Naive thymus-derived CD4-positive, alpha-beta T cell (primary cell): Measurements from ENCODE around the gene PDXP. TPM values are rescaled to one million over a fixed set of nuclear protein-coding genes. Genes with fewer than 3 reads are reported as not detected.

Experiments
- ATAC-seq: fragments of 150-1000 bp; cut with Tn5 transposase; 2 replicates; pipeline ENCODE4 v1.10.0; 2021; ENCODE audit warnings: mild to moderate bottlenecking, moderate library complexity
- CTCF ChIA-PET: fragments of 350-600 bp; sonication (Branson Sonifier 250); formaldehyde crosslinking; loops from one replicate; lab custom pipeline; 2021; ENCODE audit warnings: antibody characterized with exemption; lab: Charles Lee
- POLR2A ChIA-PET: fragments of 350-600 bp; sonication (Branson Sonifier 250); formaldehyde crosslinking; loops from one replicate; lab custom pipeline; 2021; ENCODE audit warnings: antibody characterized with exemption, inconsistent platforms; lab: Charles Lee
- DNase-seq, 9 donors: peaks; one replicate each; pipeline versions ENCODE4 v3.0.0 to v3.0.0-alpha.2; 2020 to 2022; ENCODE audit warnings: mixed read lengths in 1 of 9
- H3K27ac ChIP-seq: one replicate; pipeline ENCODE4 v1.7.0; 2013; ENCODE audit warnings: mild to moderate bottlenecking, low read depth, low read length, moderate library complexity
- H3K27me3 ChIP-seq, 2 donors: one replicate each; pipeline ENCODE4 v1.7.0; 2013; ENCODE audit warnings: low read length in 2 of 2, mild to moderate bottlenecking in 2 of 2, moderate library complexity in 2 of 2; ENCODE audit not compliant: control insufficient read depth in 2 of 2, insufficient read depth in 2 of 2
- H3K36me3 ChIP-seq, 3 experiments: 1 replicate in 2 of 3; 2 replicates in 1 of 3; pipeline ENCODE4 v1.7.0; 2013; ENCODE audit warnings: low read length in 3 of 3, mild to moderate bottlenecking in 3 of 3, moderate library complexity in 1 of 3; ENCODE audit not compliant: insufficient read depth in 3 of 3, control insufficient read depth in 2 of 3
- H3K4me1 ChIP-seq, 2 donors: one replicate each; pipeline ENCODE4 v1.7.0; 2013; ENCODE audit warnings: low read length in 2 of 2, mild to moderate bottlenecking in 2 of 2, moderate library complexity in 1 of 2; ENCODE audit not compliant: control insufficient read depth in 2 of 2, insufficient read depth in 2 of 2
- H3K4me3 ChIP-seq: 2 replicates; pipeline ENCODE4 v1.7.0; 2013; ENCODE audit warnings: mild to moderate bottlenecking, low read length
- H3K9me3 ChIP-seq, 3 experiments: 1 replicate in 2 of 3; 2 replicates in 1 of 3; pipeline ENCODE4 v1.7.0; 2013; ENCODE audit warnings: low read length in 3 of 3; ENCODE audit not compliant: control insufficient read depth in 2 of 3
- H3K27ac Mint-ChIP-seq, 9 donors: one replicate each; pipeline ENCODE4 v1.8.0; 2020 to 2022; ENCODE audit warnings: mixed read lengths in 9 of 9, mild to moderate bottlenecking in 8 of 9, moderate library complexity in 5 of 9, inconsistent platforms in 2 of 9
- H3K27me3 Mint-ChIP-seq, 5 donors: one replicate each; pipeline ENCODE4 v1.8.0; 2021 to 2022; ENCODE audit warnings: mixed read lengths in 5 of 5, mild to moderate bottlenecking in 1 of 5
- H3K36me3 Mint-ChIP-seq, 5 donors: one replicate each; pipeline ENCODE4 v1.8.0; 2020 to 2022; ENCODE audit warnings: mixed read lengths in 5 of 5, mild to moderate bottlenecking in 3 of 5, inconsistent platforms in 1 of 5
- H3K4me1 Mint-ChIP-seq, 7 donors: one replicate each; pipeline ENCODE4 v1.8.0; 2020 to 2022; ENCODE audit warnings: mixed read lengths in 7 of 7, mild to moderate bottlenecking in 3 of 7, inconsistent platforms in 1 of 7
- H3K4me3 Mint-ChIP-seq, 10 donors: one replicate each; pipeline ENCODE4 v1.8.0; 2020 to 2022; ENCODE audit warnings: mild to moderate bottlenecking in 10 of 10, mixed read lengths in 10 of 10, moderate library complexity in 6 of 10, inconsistent platforms in 2 of 10
- H3K9me3 Mint-ChIP-seq, 11 donors: one replicate each; pipeline ENCODE4 v1.8.0; 2020 to 2022; ENCODE audit warnings: mixed read lengths in 11 of 11, mild to moderate bottlenecking in 4 of 11, inconsistent platforms in 1 of 11, moderate library complexity in 1 of 11
- intact Hi-C, 2 donors: fragments of 100-400 bp; cut with micrococcal nuclease; formaldehyde crosslinking; loops; one replicate each; pipeline ENCODE4 v1.15.1; 2023
- polyA plus RNA-seq, 2 donors: library from polyadenylated mRNA; unstranded; fragments of 300-500 nt; fragmentation: Illumina TruSeq; gene quantifications; one replicate each; pipeline ENCODE4 v1.2.3, GENCODE V29; 2021
- total RNA-seq, 6 experiments: library from RNA in 5 of 6; stranded (reverse) in 5 of 6; gene quantifications; 1 replicate in 5 of 6; 2 replicates in 1 of 6; pipeline ENCODE4 v1.2.3 and lab custom pipeline; 2021 to 2026

PDXP gene
- total and polyA plus RNA-seq, 7 experiments from 2014 or later: 1.9 to 27.4 (median 4.9) TPM

- Mint-ChIP-seq H3K9me3 (no peaks in the 10 kb centered on the region), H3K4me3 (no peak overlapping the region), H3K27ac (no peak overlapping the region), H3K27me3 (no peaks in the 10 kb centered on the region), H3K4me1 (no peaks in the 10 kb centered on the region), H3K36me3 (peaks cover 0 to 12% (median 2%) of the 10 kb centered on the region in 5 donors)
- Histone ChIP-seq H3K9me3 (no peaks in the 10 kb centered on the region), H3K27me3 (no peaks in the 10 kb centered on the region), H3K4me1 (no peaks in the 10 kb centered on the region), H3K36me3 (peaks cover 0 to 11% (median 0%) of the 10 kb centered on the region in 3 experiments), H3K4me3 (no peak overlapping the region), H3K27ac (no peak overlapping the region)
- ATAC-seq: no peak
- intact Hi-C loops: no loop called here
- POLR2A ChIA-PET: no interaction called here
- DNase-seq: no peak
- CTCF ChIA-PET: no interaction called here
Measured at GRCh38 chr22:37710675-37711074, 52.2 kb downstream of the PDXP start.

GRCh38 chr22:37711490-37711889 lies 53.0 kb downstream of the PDXP start:
- Histone ChIP-seq H3K4me3 (no peak overlapping the region), H3K4me1 (no peaks in the 10 kb centered on the region), H3K27ac (no peak overlapping the region), H3K27me3 (no peaks in the 10 kb centered on the region), H3K36me3 (peaks cover 0 to 7% (median 0%) of the 10 kb centered on the region in 3 experiments), H3K9me3 (no peaks in the 10 kb centered on the region)
- ChIA-PET POLR2A (interaction anchor here (0.7 kb wide), 1 partner anchor 8 kb away, joined by 3 read pairs; no protein-coding TSS in a partner anchor), CTCF (interaction anchor here (0.8 kb wide), 1 partner anchor 153 kb away, joined by 3 read pairs; no protein-coding TSS in a partner anchor)
- H3K36me3 Mint-ChIP-seq: peaks cover 0 to 7% (median under 1%) of the 10 kb centered on the region in 5 donors
- no peak overlapping the region for H3K27ac Mint-ChIP-seq
- H3K27me3 Mint-ChIP-seq: no peaks in the 10 kb centered on the region
- DNase-seq (no peak), ATAC-seq (no peak)
- H3K4me1 Mint-ChIP-seq: no peaks in the 10 kb centered on the region
- intact Hi-C loops: no loop called here
- no peaks in the 10 kb centered on the region for H3K9me3 Mint-ChIP-seq
- H3K4me3 Mint-ChIP-seq: no peak overlapping the region

- intact Hi-C loops: no loop called here
- no peak overlapping the region for H3K4me3 ChIP-seq
- H3K4me3 Mint-ChIP-seq: no peak overlapping the region
- no peak overlapping the region for H3K27ac ChIP-seq
- H3K4me1 Mint-ChIP-seq: no peaks in the 10 kb centered on the region
- H3K9me3 Mint-ChIP-seq: no peaks in the 10 kb centered on the region
- POLR2A ChIA-PET: no interaction called here
- H3K36me3 Mint-ChIP-seq: peaks cover 0 to 15% (median 7%) of the 10 kb centered on the region in 5 donors
- CTCF ChIA-PET: interaction anchor here (0.6 kb wide), 1 partner anchor 83 kb away, joined by 3 read pairs; no protein-coding TSS in a partner anchor
- DNase-seq (no peak), ATAC-seq (no peak)
- H3K27ac Mint-ChIP-seq: no peak overlapping the region
- H3K36me3 ChIP-seq: peaks cover 0 to 7% (median 0%) of the 10 kb centered on the region in 3 experiments
- H3K9me3 ChIP-seq: no peaks in the 10 kb centered on the region
- no peaks in the 10 kb centered on the region for H3K27me3 ChIP-seq
- H3K27me3 Mint-ChIP-seq: no peaks in the 10 kb centered on the region
- H3K4me1 ChIP-seq: no peaks in the 10 kb centered on the region
Measured at GRCh38 chr22:37713761-37714160, 55.2 kb downstream of the PDXP start.

- Mint-ChIP-seq H3K9me3 (no peaks in the 10 kb centered on the region), H3K27ac (no peak overlapping the region), H3K4me1 (peaks cover 0 to under 1% (median 0%) of the 10 kb centered on the region in 7 donors), H3K4me3 (no peak overlapping the region), H3K27me3 (no peaks in the 10 kb centered on the region), H3K36me3 (peaks cover 0 to 15% (median 7%) of the 10 kb centered on the region in 5 donors)
- ChIA-PET CTCF (no interaction called here), POLR2A (interaction anchor here (0.6 kb wide), 1 partner anchor 21 kb away, joined by 3 read pairs; no protein-coding TSS in a partner anchor)
- ATAC-seq (no peak), DNase-seq (no peak)
- H3K27me3 ChIP-seq: no peaks in the 10 kb centered on the region
- intact Hi-C loops: no loop called here
- no peaks in the 10 kb centered on the region for H3K9me3 ChIP-seq
- H3K36me3 ChIP-seq: peaks cover 0 to 7% (median 0%) of the 10 kb centered on the region in 3 experiments
- H3K27ac ChIP-seq: no peak overlapping the region
- H3K4me3 ChIP-seq: no peak overlapping the region
- no peaks in the 10 kb centered on the region for H3K4me1 ChIP-seq
Measured at GRCh38 chr22:37714634-37715033, 56.1 kb downstream of the PDXP start.

- Histone ChIP-seq H3K27me3 (no peaks in the 10 kb centered on the region), H3K27ac (no peak overlapping the region), H3K36me3 (peaks cover 0 to 1% (median 0%) of the 10 kb centered on the region in 3 experiments), H3K9me3 (no peaks in the 10 kb centered on the region), H3K4me3 (no peak overlapping the region), H3K4me1 (no peaks in the 10 kb centered on the region)
- intact Hi-C loops: no loop called here
- Mint-ChIP-seq H3K4me1 (peaks cover 0 to 2% (median 0%) of the 10 kb centered on the region in 7 donors), H3K4me3 (no peak overlapping the region), H3K9me3 (no peaks in the 10 kb centered on the region), H3K27me3 (no peaks in the 10 kb centered on the region), H3K27ac (no peak overlapping the region), H3K36me3 (peaks cover 0 to 15% (median 7%) of the 10 kb centered on the region in 5 donors)
- POLR2A ChIA-PET: interaction anchor here (0.6 kb wide), 1 partner anchor 1179 kb away, joined by 4 read pairs; no protein-coding TSS in a partner anchor
- no peak for DNase-seq
- CTCF ChIA-PET: no interaction called here
- ATAC-seq: no peak
Measured at GRCh38 chr22:37715760-37716159, 57.2 kb downstream of the PDXP start.

Other genes with a start within 250 kb of the PDXP start
- gene ELFN2, start 231.2 kb upstream of the PDXP start, total RNA-seq: under 1 TPM; 0.10 to 0.66 (median 0.57) TPM
- not detected for gene ELFN2, start 231.2 kb upstream of the PDXP start, polyA plus RNA-seq
- 100 to 1,000 TPM; 146 to 223 (median 203) TPM for gene MFNG, start 172.3 kb upstream of the PDXP start, total RNA-seq
- gene MFNG, start 172.3 kb upstream of the PDXP start, polyA plus RNA-seq: 100 to 1,000 TPM; 350 to 449 TPM
- 1 to 10 TPM in 1 of 5 experiments, under 1 TPM in 3, not detected in 1; 0.13 to 1.0 (median 0.57) TPM for gene CARD10, start 139.3 kb upstream of the PDXP start, total RNA-seq
- under 1 TPM in 1 of 2 donors, not detected in 1; 0.69 TPM for gene CARD10, start 139.3 kb upstream of the PDXP start, polyA plus RNA-seq
- gene CDC42EP1, start 98.2 kb upstream of the PDXP start, total RNA-seq: 1 to 10 TPM in 1 of 5 experiments, under 1 TPM in 3, not detected in 1; 0.27 to 1.6 (median 0.62) TPM
- not detected for gene CDC42EP1, start 98.2 kb upstream of the PDXP start, polyA plus RNA-seq
- gene LGALS2, start 78.6 kb upstream of the PDXP start, total RNA-seq: 100 to 1,000 TPM in 1 of 5 experiments, 1 to 10 TPM in 1, not detected in 3; 6.4 to 123 TPM
- gene LGALS2, start 78.6 kb upstream of the PDXP start, polyA plus RNA-seq: under 1 TPM in 1 of 2 donors, not detected in 1; 0.71 TPM
- 100 to 1,000 TPM in 3 of 5 experiments, 10 to 100 TPM in 2; 64.2 to 124 (median 102) TPM for gene GGA1, start 49.9 kb upstream of the PDXP start, total RNA-seq
- gene GGA1, start 49.9 kb upstream of the PDXP start, polyA plus RNA-seq: 10 to 100 TPM; 20.8 to 22.3 TPM
- gene SH3BP1, start 19.1 kb upstream of the PDXP start, total RNA-seq: 100 to 1,000 TPM in 2 of 5 experiments, 10 to 100 TPM in 3; 66.4 to 157 (median 89.2) TPM
- gene SH3BP1, start 19.1 kb upstream of the PDXP start, polyA plus RNA-seq: 10 to 100 TPM; 12.9 to 23.0 TPM
- 100 to 1,000 TPM in 2 of 5 experiments, 10 to 100 TPM in 3; 23.6 to 969 (median 54.4) TPM for gene LGALS1, start 16.9 kb downstream of the PDXP start, total RNA-seq
- gene LGALS1, start 16.9 kb downstream of the PDXP start, polyA plus RNA-seq: 10 to 100 TPM; 22.9 to 30.5 TPM
- gene NOL12, start 27.6 kb downstream of the PDXP start, total RNA-seq: 10 to 100 TPM; 32.8 to 52.5 (median 45.3) TPM
- gene NOL12, start 27.6 kb downstream of the PDXP start, polyA plus RNA-seq: 10 to 100 TPM; 42.7 to 48.6 TPM
- gene TRIOBP, start 38.3 kb downstream of the PDXP start, total RNA-seq: 10 to 100 TPM; 15.0 to 43.0 (median 25.7) TPM
- gene TRIOBP, start 38.3 kb downstream of the PDXP start, polyA plus RNA-seq: 10 to 100 TPM in 1 of 2 donors, 1 to 10 TPM in 1; 6.7 to 15.4 TPM
- gene GCAT, start 149.2 kb downstream of the PDXP start, total RNA-seq: 10 to 100 TPM in 1 of 5 experiments, 1 to 10 TPM in 4; 1.1 to 14.6 (median 5.4) TPM
- 1 to 10 TPM; 7.8 to 8.1 TPM for gene GCAT, start 149.2 kb downstream of the PDXP start, polyA plus RNA-seq
- not detected for gene GALR3, start 164.7 kb downstream of the PDXP start, total RNA-seq
- gene GALR3, start 164.7 kb downstream of the PDXP start, polyA plus RNA-seq: not detected
- gene ANKRD54, start 185.6 kb downstream of the PDXP start, total RNA-seq: 10 to 100 TPM; 18.9 to 26.2 (median 20.4) TPM
- 10 to 100 TPM; 14.3 to 18.5 TPM for gene ANKRD54, start 185.6 kb downstream of the PDXP start, polyA plus RNA-seq
- 100 to 1,000 TPM; 383 to 586 (median 525) TPM for gene EIF3L, start 190.7 kb downstream of the PDXP start, total RNA-seq
- 100 to 1,000 TPM; 338 to 419 TPM for gene EIF3L, start 190.7 kb downstream of the PDXP start, polyA plus RNA-seq
- 10 to 100 TPM; 22.2 to 40.0 (median 27.8) TPM for gene MICALL1, start 247.6 kb downstream of the PDXP start, total RNA-seq
- gene MICALL1, start 247.6 kb downstream of the PDXP start, polyA plus RNA-seq: 1 to 10 TPM; 2.2 to 7.3 TPM